Diencephalon (tissue), 1 donor: ENCODE results near the gene KCNJ10. TPM values are rescaled to one million over a fixed set of nuclear protein-coding genes. Genes with fewer than 3 reads are reported as not detected.

Source experiments
- total RNA-seq: library from RNA; depleted of rRNA; stranded (reverse); fragments of >200 nt; gene quantifications from one replicate; pipeline ENCODE4 v1.2.3, GENCODE V29; 2014

KCNJ10 gene
- 5.5 TPM for total RNA-seq

GRCh38 chr1:160069460-160070231 lies at the start of gene KCNJ10:
TSS of gene KCNJ10 (minus strand) at chr1:160070160. CDS start at chr1:160042532, 27,628 bp downstream.

DNA sequence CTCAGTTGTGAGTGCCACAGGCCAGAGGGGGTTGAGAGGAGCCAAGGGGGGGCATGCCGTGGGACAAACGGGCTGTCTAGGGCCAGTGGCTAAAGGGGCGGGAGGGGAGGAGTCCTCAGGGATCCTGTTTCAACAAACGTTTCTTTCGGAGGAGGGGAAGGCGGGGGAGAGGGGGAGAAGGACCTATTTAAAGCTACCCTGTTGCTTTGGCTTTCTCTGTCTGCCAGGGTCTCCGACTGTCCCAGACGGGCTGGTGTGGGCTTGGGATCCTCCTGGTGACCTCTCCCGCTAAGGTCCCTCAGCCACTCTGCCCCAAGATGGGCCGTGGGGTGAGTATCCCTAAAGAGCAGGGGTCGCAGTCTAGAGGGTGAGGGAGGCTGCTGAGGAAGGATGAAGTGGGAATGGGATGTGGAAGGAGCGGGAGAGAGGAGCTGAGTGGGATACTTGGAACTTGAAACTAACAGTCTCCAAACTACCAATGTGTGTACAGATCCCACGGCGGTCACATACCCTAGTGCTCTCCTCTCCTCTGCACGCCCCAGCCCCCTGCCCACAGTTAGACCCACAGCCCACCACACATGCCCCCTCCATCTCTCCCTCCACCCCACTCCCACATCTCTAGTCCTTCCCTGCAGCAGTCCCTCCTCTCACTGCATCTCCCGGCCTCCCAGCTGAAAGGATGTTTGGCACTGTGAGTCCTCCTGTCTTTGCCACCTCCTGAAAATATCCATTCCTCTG lies 45.8 kb upstream of the KCNJ10 start, which contains the start of gene ATP1A2:
Gene ATP1A2 (plus strand): TSS at position 215 of the 738 bp plus-strand sequence. CDS start 103 bp downstream, at position 318.

GRCh38 chr1:160097911-160098851 lies 28.2 kb upstream of the KCNJ10 start, which contains the start of gene IGSF8:
TSS of gene IGSF8 (minus strand) at chr1:160098619. CDS start at chr1:160098472, 147 bp downstream.

DNA sequence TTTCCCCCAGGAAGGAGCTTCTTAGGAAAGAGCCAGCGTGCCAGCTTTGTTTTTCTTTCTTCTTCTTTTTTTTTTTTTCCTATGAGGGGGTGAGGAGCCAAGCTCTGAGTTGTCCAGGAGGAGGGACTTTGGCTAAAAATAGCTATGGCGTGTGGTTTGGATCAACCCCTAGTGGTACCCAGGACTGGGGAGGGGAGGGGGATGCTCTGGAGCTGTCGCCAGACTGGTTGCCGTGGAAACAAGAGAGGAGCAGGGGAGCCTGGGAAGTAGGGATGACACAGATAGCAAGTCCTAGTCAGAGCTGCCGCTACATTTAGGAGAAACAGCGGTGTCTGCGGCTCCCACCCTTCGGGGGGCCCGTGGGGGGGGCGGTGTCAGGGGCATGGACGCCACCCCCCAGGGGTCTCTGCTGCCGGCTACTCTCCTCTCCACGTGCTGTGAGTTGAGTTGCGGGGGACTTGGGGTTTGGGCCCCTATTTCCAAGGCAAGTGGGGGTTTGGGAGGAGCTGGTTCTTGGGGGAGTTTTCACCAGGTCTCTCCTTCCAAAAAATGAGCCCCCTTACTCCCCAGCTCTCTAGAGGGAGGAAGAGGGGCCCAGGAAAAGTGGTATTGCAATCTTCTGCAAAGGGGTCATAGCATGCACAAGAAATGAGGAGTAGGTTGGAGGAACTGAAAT lies 11.4 kb upstream of the KCNJ10 start, which contains the start of gene KCNJ9:
Gene KCNJ9 (plus strand): TSS at position 278 of the 676 bp plus-strand sequence. CDS start 2,493 bp downstream, outside the sequence.

DNA sequence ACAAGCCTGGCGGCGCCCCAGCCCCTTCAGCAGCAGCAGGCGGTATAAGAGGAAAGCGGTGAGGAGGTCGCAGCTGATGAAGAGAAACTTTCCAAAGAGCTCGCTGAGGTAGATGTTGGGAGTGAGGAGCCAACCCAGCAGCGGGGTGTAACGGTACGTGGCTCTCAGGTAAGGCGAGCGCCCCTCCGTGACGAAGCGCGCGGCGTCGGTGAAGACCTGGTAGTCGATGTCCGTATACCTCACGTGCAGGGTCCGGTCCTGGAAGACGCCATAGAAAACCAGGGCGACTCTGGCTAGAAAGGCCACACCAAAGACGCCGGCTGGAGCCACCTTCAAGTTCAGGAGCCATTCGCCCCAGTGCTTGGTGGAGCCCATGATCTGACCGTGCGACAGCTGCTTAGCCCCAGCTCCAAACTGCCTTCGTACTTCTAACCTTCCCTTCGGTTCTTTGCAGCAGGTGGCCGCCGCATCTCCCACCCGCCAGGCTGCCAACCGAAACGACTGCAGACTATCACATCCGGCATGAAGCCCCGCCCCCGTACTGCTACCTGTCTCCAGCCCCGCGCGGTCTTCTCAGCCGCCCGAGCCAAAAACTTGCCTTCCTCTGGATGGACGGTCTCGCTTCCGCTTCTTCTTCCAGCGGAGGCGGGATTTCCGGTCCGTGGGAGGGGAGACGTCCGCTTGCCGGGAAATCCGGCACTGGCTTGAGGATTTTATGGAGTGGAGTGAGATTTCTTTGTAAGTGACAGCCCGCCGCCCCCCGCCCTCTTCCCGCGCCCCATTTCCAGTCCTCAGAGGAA lies 38.4 kb downstream of the KCNJ10 start, which contains the start of gene PIGM:
Gene PIGM (minus strand): TSS at position 626 of the 800 bp plus-strand sequence. CDS start 251 bp downstream, at position 375.

DNA sequence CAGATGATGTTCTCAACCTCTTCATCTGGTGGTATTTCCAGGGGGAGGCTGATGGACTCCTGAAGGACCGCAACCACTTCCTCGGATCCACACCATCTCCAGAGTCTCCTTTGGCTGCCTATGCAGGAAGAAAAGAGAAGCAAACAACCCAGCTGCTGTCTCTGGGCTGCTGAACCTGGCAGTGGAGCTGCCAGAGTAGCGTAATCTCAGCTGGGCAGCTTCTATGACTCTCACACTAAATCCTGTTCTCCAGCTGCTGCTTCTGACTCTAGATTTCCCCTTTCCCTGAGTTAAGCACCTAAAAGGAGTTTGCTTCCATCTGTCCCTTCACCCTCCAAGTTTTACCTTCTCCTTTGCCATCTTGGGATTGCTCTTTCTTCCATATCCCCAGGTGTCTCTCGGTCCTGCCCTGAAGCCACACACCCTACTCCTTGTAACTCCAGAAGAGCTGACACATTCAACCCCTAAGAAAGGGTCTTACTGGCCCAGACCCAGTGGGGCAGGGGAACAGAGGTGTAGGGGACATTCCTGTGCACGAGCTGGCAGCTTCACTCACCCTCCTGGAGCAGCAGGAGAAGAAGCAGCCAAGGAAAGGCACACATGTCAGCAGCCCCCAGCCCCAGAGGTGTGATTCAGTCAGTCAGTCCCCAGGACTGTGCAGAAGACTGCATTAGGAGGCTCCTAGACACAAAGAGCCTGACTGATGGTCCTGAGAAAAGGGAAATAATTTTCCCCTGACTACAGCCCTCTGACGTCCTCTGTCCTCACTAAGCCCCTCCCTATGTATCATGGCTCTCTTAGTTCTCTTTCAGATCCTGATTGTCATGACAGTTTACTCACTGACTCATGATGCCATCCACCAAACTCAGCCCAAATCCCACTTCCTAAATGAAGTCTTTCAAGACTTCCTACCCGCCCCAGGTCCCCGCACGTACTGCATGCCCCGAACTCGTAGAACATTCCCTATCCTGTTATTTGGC lies 116.1 kb downstream of the KCNJ10 start, which contains the start of gene SLAMF9:
Gene SLAMF9 (minus strand): TSS at position 702 of the 980 bp plus-strand sequence. CDS start 100 bp downstream, at position 602.

Other genes with a start within 250 kb of the KCNJ10 start
- gene SLAMF8, start 243.3 kb downstream of the KCNJ10 start, total RNA-seq, result not detected
- gene VSIG8, start 207.5 kb downstream of the KCNJ10 start, total RNA-seq, result not detected
- 5.8 TPM for gene CFAP45, start 170.0 kb downstream of the KCNJ10 start, total RNA-seq
- 27.9 TPM for gene TAGLN2, start 144.7 kb downstream of the KCNJ10 start, total RNA-seq
- gene IGSF9, start 124.5 kb downstream of the KCNJ10 start, total RNA-seq, result 3.9 TPM
- gene SLAMF9, start 115.9 kb downstream of the KCNJ10 start, total RNA-seq, result not detected
- 9.9 TPM for gene PIGM, start 38.2 kb downstream of the KCNJ10 start, total RNA-seq
- gene KCNJ9, start 11.4 kb upstream of the KCNJ10 start, total RNA-seq, result 18.5 TPM
- gene IGSF8, start 28.5 kb upstream of the KCNJ10 start, total RNA-seq, result 45.7 TPM
- 131 TPM for gene ATP1A2, start 45.6 kb upstream of the KCNJ10 start, total RNA-seq
- under 0.01 TPM for gene ATP1A4, start 81.4 kb upstream of the KCNJ10 start, total RNA-seq
- 0.92 TPM for gene CASQ1, start 120.4 kb upstream of the KCNJ10 start, total RNA-seq
- 167 TPM for gene PEA15, start 135.2 kb upstream of the KCNJ10 start, total RNA-seq
- 67.4 TPM for gene DCAF8, start 192.4 kb upstream of the KCNJ10 start, total RNA-seq
- gene PEX19, start 215.0 kb upstream of the KCNJ10 start, total RNA-seq, result 40.4 TPM